IMR-90 (cell line): ENCODE data around the gene MADD. TPM values are rescaled to one million over a fixed set of nuclear protein-coding genes. Genes with fewer than 3 reads are reported as not detected.

Experiments used
- ATAC-seq: fragments of 200-7000 bp; cut with Tn5 transposase; 2 replicates; pipeline ENCODE4 v1.9.1; 2020; ENCODE audit warnings: low read depth, mild to moderate bottlenecking, moderate library complexity
- BruUV-seq: library from RNA; stranded (reverse); fragments of 400-500 nt; replicated peaks from 2 replicates; lab custom pipeline; 2021; lab: Mats Ljungman, UMichigan
- CTCF ChIA-PET: fragments of 300-600 bp; formaldehyde crosslinking; extraction: SDS; loops from one replicate; lab custom pipeline; 2021; ENCODE audit warnings: antibody characterized with exemption; lab: Yijun Ruan, JAX
- POLR2A ChIA-PET: fragments of 300-600 bp; sonication (Branson Sonifier 250); formaldehyde crosslinking; loops from one replicate; lab custom pipeline; 2022; ENCODE audit warnings: antibody characterized with exemption; ENCODE audit not compliant: unreplicated experiment; lab: Charles Lee
- DNase-seq: peaks from one replicate; pipeline ENCODE4 v3.0.0; 2013
- H2AFZ ChIP-seq: replicated peaks from 2 replicates; pipeline ENCODE3; 2013; ENCODE audit warnings: low read length, mild to moderate bottlenecking; ENCODE audit not compliant: poor library complexity
- H2AK5ac ChIP-seq: 2 replicates; pipeline ENCODE4 v1.6.1; 2013; ENCODE audit warnings: low read depth, low read length, inconsistent platforms
- H2AK9ac ChIP-seq: replicated peaks from 2 replicates; pipeline ENCODE3; 2013; ENCODE audit warnings: mild to moderate bottlenecking, low read depth, low read length, moderate library complexity; ENCODE audit not compliant: poor library complexity
- H2BK120ac ChIP-seq: 2 replicates; pipeline ENCODE4 v1.6.1; 2013; ENCODE audit warnings: low read depth, low read length, inconsistent platforms
- H2BK15ac ChIP-seq: 3 replicates; pipeline ENCODE4 v1.6.1; 2013; ENCODE audit warnings: low read depth, low read length, inconsistent platforms
- H2BK20ac ChIP-seq: 2 replicates; pipeline ENCODE4 v1.6.1; 2013; ENCODE audit warnings: low read depth, mild to moderate bottlenecking, inconsistent platforms, low read length, moderate library complexity
- H2BK5ac ChIP-seq: 2 replicates; pipeline ENCODE4 v1.6.1; 2013; ENCODE audit warnings: mild to moderate bottlenecking, low read depth, low read length, inconsistent platforms; ENCODE audit not compliant: poor library complexity, severe bottlenecking
- H3K14ac ChIP-seq: replicated peaks from 2 replicates; pipeline ENCODE4 v1.6.1; 2013; ENCODE audit warnings: low read depth, low read length, inconsistent platforms
- H3K18ac ChIP-seq: 2 replicates; pipeline ENCODE4 v1.6.1; 2013; ENCODE audit warnings: low read depth, low read length, control low read depth
- H3K23ac ChIP-seq: 2 replicates; pipeline ENCODE4 v1.6.1; 2013; ENCODE audit warnings: low read depth, low read length, inconsistent platforms
- H3K27ac ChIP-seq: 2 replicates; pipeline ENCODE4 v1.5.1; 2013; ENCODE audit warnings: mild to moderate bottlenecking, control low read depth, low read length; ENCODE audit not compliant: insufficient read depth
- H3K27me3 ChIP-seq: 2 replicates; pipeline ENCODE4 v1.6.1; 2013; ENCODE audit warnings: low read length; ENCODE audit not compliant: control insufficient read depth, insufficient read depth
- H3K36me3 ChIP-seq: 2 replicates; pipeline ENCODE4 v1.6.1; 2013; ENCODE audit warnings: low read length, mixed read lengths; ENCODE audit not compliant: control insufficient read depth, insufficient read depth
- H3K4ac ChIP-seq: 2 replicates; pipeline ENCODE4 v1.6.1; 2013; ENCODE audit warnings: low read depth, low read length, inconsistent platforms
- H3K4me1 ChIP-seq: 2 replicates; pipeline ENCODE4 v1.6.1; 2013; ENCODE audit warnings: low read length, mixed read lengths; ENCODE audit not compliant: control insufficient read depth, insufficient read depth
- H3K4me2 ChIP-seq: 2 replicates; pipeline ENCODE4 v1.6.1; 2013; ENCODE audit warnings: low read depth, mild to moderate bottlenecking, control low read depth, low read length, moderate library complexity
- H3K4me3 ChIP-seq: 2 replicates; pipeline ENCODE4 v1.5.1; 2013; ENCODE audit warnings: low read depth, mild to moderate bottlenecking, control low read depth, low read length, moderate library complexity; ENCODE audit not compliant: insufficient read depth
- H3K56ac ChIP-seq: 2 replicates; pipeline ENCODE4 v1.6.1; 2013; ENCODE audit warnings: low read length, inconsistent platforms; ENCODE audit not compliant: insufficient read depth; ENCODE audit errors: extremely low read depth
- H3K79me1 ChIP-seq, 2 experiments: 2 replicates each; pipeline ENCODE4 v1.6.1; 2013; ENCODE audit warnings: low read length in 2 of 2, inconsistent platforms in 1 of 2, low read depth in 1 of 2
- H3K9ac ChIP-seq: 2 replicates; pipeline ENCODE4 v1.6.1; 2013; ENCODE audit warnings: low read depth, low read length, control low read depth
- H3K9me1 ChIP-seq: 2 replicates; pipeline ENCODE4 v1.6.1; 2013; ENCODE audit warnings: low read length, inconsistent platforms; ENCODE audit not compliant: insufficient read depth
- H3K9me3 ChIP-seq: 2 replicates; pipeline ENCODE4 v1.6.1; 2013; ENCODE audit warnings: low read length; ENCODE audit not compliant: control insufficient read depth, insufficient read depth
- H4K20me1 ChIP-seq: 2 replicates; pipeline ENCODE4 v1.6.1; 2013; ENCODE audit warnings: low read length, inconsistent platforms; ENCODE audit not compliant: insufficient read depth
- H4K5ac ChIP-seq: 2 replicates; pipeline ENCODE4 v1.6.1; 2013; ENCODE audit warnings: mild to moderate bottlenecking, low read depth, low read length, control low read depth
- H4K8ac ChIP-seq, 2 experiments: 2 replicates each; pipeline ENCODE4 v1.6.1; 2013; ENCODE audit warnings: low read depth in 2 of 2, low read length in 2 of 2, control low read depth in 1 of 2, inconsistent platforms in 1 of 2
- H4K91ac ChIP-seq: 2 replicates; pipeline ENCODE4 v1.6.1; 2013; ENCODE audit warnings: low read depth, low read length, inconsistent platforms; ENCODE audit not compliant: insufficient read depth
- BHLHE40 ChIP-seq: fragments of 150-350 bp; IDR thresholded peaks from 2 replicates; pipeline ENCODE4 v1.6.1; 2016; ENCODE audit warnings: mild to moderate bottlenecking, low read depth, low read length
- CEBPB ChIP-seq: IDR thresholded peaks from 2 replicates; pipeline ENCODE4 v1.6.1; 2012; ENCODE audit warnings: low read depth, low read length, improper control_type of control experiment
- CHD1 ChIP-seq: IDR thresholded peaks from 2 replicates; pipeline ENCODE4 v1.6.1; 2012; ENCODE audit warnings: low read depth, low read length, improper control_type of control experiment
- CTCF ChIP-seq: conservative IDR thresholded peaks from 2 replicates; pipeline ENCODE4 v1.5.1; 2012; ENCODE audit warnings: mild to moderate bottlenecking, low read depth, low read length, improper control_type of control experiment
- ELK1 ChIP-seq: fragments of 150-350 bp; IDR thresholded peaks from 2 replicates; pipeline ENCODE4 v1.6.1; 2016; ENCODE audit warnings: low read depth, mild to moderate bottlenecking, low read length, moderate library complexity, borderline replicate concordance
- FOS ChIP-seq: fragments of 150-350 bp; IDR thresholded peaks from 2 replicates; pipeline ENCODE4 v1.6.1; 2016; ENCODE audit warnings: low read depth, low read length
- MAZ ChIP-seq: IDR thresholded peaks from 2 replicates; pipeline ENCODE4 v1.6.1; 2012; ENCODE audit warnings: low read depth, mild to moderate bottlenecking, low read length, improper control_type of control experiment, moderate library complexity, borderline replicate concordance
- MXI1 ChIP-seq: IDR thresholded peaks from 2 replicates; pipeline ENCODE4 v1.6.1; 2012; ENCODE audit warnings: low read depth, mild to moderate bottlenecking, low read length, moderate library complexity, borderline replicate concordance
- NFE2L2 ChIP-seq: fragments of 150-350 bp; IDR thresholded peaks from 2 replicates; pipeline ENCODE4 v1.6.1; 2016; ENCODE audit warnings: low read depth, mild to moderate bottlenecking, low read length
- POLR2A ChIP-seq: IDR thresholded peaks from 2 replicates; pipeline ENCODE4 v1.6.1; 2012; ENCODE audit warnings: mild to moderate bottlenecking, low read depth, low read length
- RCOR1 ChIP-seq: IDR thresholded peaks from 2 replicates; pipeline ENCODE4 v1.6.1; 2012; ENCODE audit warnings: mild to moderate bottlenecking, low read length, improper control_type of control experiment; ENCODE audit not compliant: insufficient replicate concordance
- RFX5 ChIP-seq: IDR thresholded peaks from 2 replicates; pipeline ENCODE4 v1.8.0; 2012; ENCODE audit warnings: low read depth, mild to moderate bottlenecking, low read length, moderate library complexity
- SMC3 ChIP-seq: fragments of 150-350 bp; IDR thresholded peaks from 2 replicates; pipeline ENCODE4 v1.6.1; 2016; ENCODE audit warnings: low read depth, mild to moderate bottlenecking, antibody characterized with exemption, low read length, moderate library complexity
- USF2 ChIP-seq: fragments of 150-350 bp; IDR thresholded peaks from 2 replicates; pipeline ENCODE4 v1.6.1; 2017; ENCODE audit warnings: mild to moderate bottlenecking, antibody characterized with exemption, low read length, low read depth
- WGBS, 2 experiments: methylation state at CpG; one replicate each; pipeline versions ENCODE4 v1.1.5 to v1.1.7; 2013; ENCODE audit warnings: missing lambda C conversion rate in 2 of 2; ENCODE audit not compliant: insufficient read length in 1 of 2; ENCODE audit errors: extremely low coverage in 2 of 2; 5-methylcytosine and 5-hydroxymethylcytosine counted together
- dilution Hi-C: fragments of 300-500 bp; cut with HindIII; formaldehyde crosslinking; loops from one replicate; pipeline ENCODE4 v1.14.3; 2018; ENCODE audit warnings: low sequenced_read_pairs; ENCODE audit not compliant: unreplicated experiment
- in situ Hi-C: fragments of 300-500 bp; cut with MboI; formaldehyde crosslinking; loops from 3 replicates; pipeline ENCODE4 v1.14.3; 2019; ENCODE audit warnings: low sequenced_read_pairs, inconsistent platforms, mixed read lengths
- intact Hi-C: fragments of 100-400 bp; cut with micrococcal nuclease; formaldehyde crosslinking; loops from 2 replicates; pipeline ENCODE4 v1.10.0; 2022
- polyA plus RNA-seq, 3 experiments: library from polyadenylated mRNA; depleted of rRNA; stranded (reverse); fragments of >200 nt; gene quantifications; 2 replicates each; pipeline ENCODE4 v1.2.3, GENCODE V29; 2012; ENCODE audit warnings: low replicate concordance in 1 of 3
- total RNA-seq: library from RNA; depleted of rRNA; stranded (reverse); fragments of >200 nt; gene quantifications from 2 replicates; pipeline ENCODE4 v1.2.3, GENCODE V29; 2012

MADD gene
- total and polyA plus RNA-seq, 2 of the 4 experiments (the other 2 are of a cell fraction) = 13.3 to 16.4 TPM

GRCh38 chr11:47268448-47269001 is 1.4 kb upstream of the MADD start:
- Histone ChIP-seq H3K27me3 (no peaks in the 10 kb centered on the region), H2BK15ac (peak overlapping the region; percentile 58; the same call in 2 of the 3 replicates), H4K91ac (peak overlapping the region; percentile 94), H3K79me1 (peaks cover 19 to 44% of the 10 kb centered on the region in 2 experiments), H2AK9ac (peak overlapping the region; percentile 75), H4K5ac (peak overlapping the region; percentile 97), H3K9me3 (no peaks in the 10 kb centered on the region), H2BK20ac (peak overlapping the region; percentile 91), H3K9me1 (peaks cover 31% of the 10 kb centered on the region), H3K9ac (peak overlapping the region; percentile 86), H3K18ac (peak overlapping the region; percentile 87), H4K20me1 (peaks cover 28% of the 10 kb centered on the region), H2BK5ac (peak overlapping the region; percentile 93), H4K8ac (peak overlapping the region; percentile 96), H3K23ac (peak overlapping the region; percentile 94), H3K4me2 (peak overlapping the region; percentile 96; the same call in 1 of the 2 replicates), H2AK5ac (peak overlapping the region; percentile 82), H2AFZ (peak overlapping the region; percentile 92), H3K4ac (peak overlapping the region; percentile 96), H2BK120ac (peak overlapping the region; percentile 89), H3K56ac (peak overlapping the region; percentile 60), H3K14ac (peak overlapping the region; percentile 97), H3K27ac (peak overlapping the region; percentile 98), H3K4me1 (peaks cover 23% of the 10 kb centered on the region), H3K36me3 (no peaks in the 10 kb centered on the region), H3K4me3 (no peak overlapping the region)
- in situ Hi-C loops = no loop called here
- DNase-seq (no peak), ATAC-seq (no peak)
- dilution Hi-C loops = no loop called here
- no peak for TF ChIP-seq RCOR1
- no peak for TF ChIP-seq CEBPB
- TF ChIP-seq CHD1 = no peak
- no peak for TF ChIP-seq RFX5
- no peak for TF ChIP-seq POLR2A
- no peak for TF ChIP-seq NFE2L2
- TF ChIP-seq CTCF = no peak
- TF ChIP-seq MXI1 = no peak
- TF ChIP-seq MAZ = no peak
- TF ChIP-seq USF2 = no peak
- no peak for TF ChIP-seq BHLHE40
- TF ChIP-seq FOS = no peak
- TF ChIP-seq SMC3 = no peak
- no peak for TF ChIP-seq ELK1
- intact Hi-C loops = no loop called here
- WGBS, 2 experiments = 57% methylated on average over 6 of the region's 13 CpGs; no CpG with 5 or more reads in 1 of the 2 experiments
- BruUV-seq = no TSS peak
- ChIA-PET CTCF (interaction anchor here (1.0 kb wide), 1 partner anchor 9 kb away, joined by 3 read pairs; no protein-coding TSS in a partner anchor), POLR2A (no interaction called here)
